Measurements from ENCODE around the gene HINT1. TPM values are rescaled to one million over a fixed set of nuclear protein-coding genes. Genes with fewer than 3 reads are reported as not detected.

Gene HINT1
- total and polyA plus RNA-seq, 7 donors = 205 to 441 (median 280) TPM

DNA sequence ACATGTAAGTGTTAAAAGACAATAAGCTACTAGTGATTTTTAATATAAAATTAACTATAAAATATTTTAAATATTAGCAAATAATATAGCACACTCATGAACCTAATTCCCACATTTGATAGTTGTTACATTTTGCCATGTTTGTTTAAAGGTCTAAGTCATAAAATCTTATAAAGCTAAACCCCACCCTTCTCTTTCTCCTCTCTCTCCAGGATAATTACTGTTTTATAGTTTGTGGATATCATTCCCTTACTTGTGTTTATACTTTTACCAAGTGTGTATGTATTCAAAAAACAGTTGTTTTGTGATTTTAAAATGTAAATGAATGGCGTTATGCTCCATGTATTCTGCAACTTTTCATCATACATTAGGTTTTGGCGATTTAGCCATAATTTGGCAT is 39.9 kb upstream of the HINT1 start:
- H3K27me3 ChIP-seq (ENCODE audit: insufficient read depth in 3 of 3, low read length in 2 of 3) = no peaks in the 10 kb centered on the region
- WGBS, 3 donors = 94 to 97% (median 95%) methylated on average over 2 of the region's 2 CpGs

DNA sequence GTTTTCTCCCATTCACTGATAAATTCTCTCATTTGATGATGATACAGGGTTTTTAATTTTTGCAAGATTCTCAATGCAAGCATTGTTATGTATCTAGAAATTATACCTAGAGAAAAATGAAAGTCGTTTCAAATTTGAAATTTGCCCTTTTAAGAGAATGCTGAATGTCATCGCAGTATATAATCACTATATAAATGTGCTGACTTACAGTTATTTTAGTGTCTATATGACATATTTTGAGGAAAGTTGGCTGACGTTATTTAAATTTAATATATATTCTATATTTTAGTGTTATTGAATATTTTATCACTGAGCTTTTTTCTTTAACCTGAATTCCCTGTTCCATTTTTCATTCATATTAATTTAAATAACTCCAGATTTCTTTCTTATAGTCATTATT is 35.5 kb upstream of the HINT1 start:
- no peak overlapping the region for H3K27ac ChIP-seq
- no peaks in the 10 kb centered on the region for H3K9me3 ChIP-seq
- no peak for ATAC-seq
- 94 to 99% (median 95%) methylated on average over 3 of the region's 3 CpGs for WGBS, 3 donors
- H3K36me3 ChIP-seq (ENCODE audit: insufficient read depth in 1 of 2, low read depth in 1 of 2) = peaks cover 0 to 19% of the 10 kb centered on the region in 2 donors
- H3K4me1 ChIP-seq = no peaks in the 10 kb centered on the region
- no peak for DNase-seq
- intact Hi-C loops (cut with DNase I) = no loop called here
- no peak overlapping the region for H3K4me3 ChIP-seq
- no peaks in the 10 kb centered on the region for H3K27me3 ChIP-seq (ENCODE audit: insufficient read depth in 3 of 3, low read length in 2 of 3)
- TF ChIP-seq, protein P1, sequence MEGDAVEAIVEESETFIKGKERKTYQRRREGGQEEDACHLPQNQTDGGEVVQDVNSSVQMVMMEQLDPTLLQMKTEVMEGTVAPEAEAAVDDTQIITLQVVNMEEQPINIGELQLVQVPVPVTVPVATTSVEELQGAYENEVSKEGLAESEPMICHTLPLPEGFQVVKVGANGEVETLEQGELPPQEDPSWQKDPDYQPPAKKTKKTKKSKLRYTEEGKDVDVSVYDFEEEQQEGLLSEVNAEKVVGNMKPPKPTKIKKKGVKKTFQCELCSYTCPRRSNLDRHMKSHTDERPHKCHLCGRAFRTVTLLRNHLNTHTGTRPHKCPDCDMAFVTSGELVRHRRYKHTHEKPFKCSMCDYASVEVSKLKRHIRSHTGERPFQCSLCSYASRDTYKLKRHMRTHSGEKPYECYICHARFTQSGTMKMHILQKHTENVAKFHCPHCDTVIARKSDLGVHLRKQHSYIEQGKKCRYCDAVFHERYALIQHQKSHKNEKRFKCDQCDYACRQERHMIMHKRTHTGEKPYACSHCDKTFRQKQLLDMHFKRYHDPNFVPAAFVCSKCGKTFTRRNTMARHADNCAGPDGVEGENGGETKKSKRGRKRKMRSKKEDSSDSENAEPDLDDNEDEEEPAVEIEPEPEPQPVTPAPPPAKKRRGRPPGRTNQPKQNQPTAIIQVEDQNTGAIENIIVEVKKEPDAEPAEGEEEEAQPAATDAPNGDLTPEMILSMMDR (IDR thresholded peaks at IDR 0.05) = no peak

More for the DNA sequence above, 39.9 kb upstream of the HINT1 start:
- ATAC-seq = no peak
- intact Hi-C loops (cut with DNase I) = no loop called here
- no peak for DNase-seq
- H3K36me3 ChIP-seq (ENCODE audit: insufficient read depth in 1 of 2, low read depth in 1 of 2) = peaks cover 0 to 13% of the 10 kb centered on the region in 2 donors
- H3K9me3 ChIP-seq = no peaks in the 10 kb centered on the region
- TF ChIP-seq, protein P1 (IDR thresholded peaks at IDR 0.05) = no peak
- H3K27ac ChIP-seq = no peak overlapping the region
- H3K4me3 ChIP-seq = no peak overlapping the region
- H3K4me1 ChIP-seq = no peaks in the 10 kb centered on the region

DNA sequence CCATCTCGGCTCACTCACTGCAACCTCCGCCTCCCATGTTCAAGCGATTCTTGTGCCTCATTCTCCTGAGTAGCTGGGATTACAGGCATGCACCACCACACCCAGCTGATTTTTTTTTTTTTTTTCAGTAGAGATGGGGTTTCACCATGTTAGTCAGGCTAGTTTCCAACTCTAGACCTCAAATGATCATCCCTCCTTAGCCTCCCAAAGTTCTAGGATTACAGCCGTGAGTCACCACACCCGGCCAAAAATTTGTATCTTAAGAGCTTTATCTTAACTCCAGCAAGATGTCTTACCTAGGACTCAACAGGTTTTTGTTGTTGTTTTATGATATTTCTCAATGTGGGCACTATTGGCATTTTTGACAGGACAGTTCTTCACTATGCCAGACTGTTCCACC is 33.6 kb upstream of the HINT1 start:
- peaks cover 4% of the 10 kb centered on the region for H3K4me1 ChIP-seq
- peaks cover 0 to 19% of the 10 kb centered on the region in 2 donors for H3K36me3 ChIP-seq (ENCODE audit: insufficient read depth in 1 of 2, low read depth in 1 of 2)
- no peaks in the 10 kb centered on the region for H3K27me3 ChIP-seq (ENCODE audit: insufficient read depth in 3 of 3, low read length in 2 of 3)
- no peaks in the 10 kb centered on the region for H3K9me3 ChIP-seq
- H3K27ac ChIP-seq = no peak overlapping the region
- TF ChIP-seq, protein P1 (IDR thresholded peaks at IDR 0.05) = no peak
- H3K4me3 ChIP-seq = no peak overlapping the region
- DNase-seq (no peak), ATAC-seq (no peak)
- intact Hi-C loops (cut with DNase I) = no loop called here
- WGBS, 3 donors = 82 to 96% (median 87%) methylated on average over 5 of the region's 5 CpGs

DNA sequence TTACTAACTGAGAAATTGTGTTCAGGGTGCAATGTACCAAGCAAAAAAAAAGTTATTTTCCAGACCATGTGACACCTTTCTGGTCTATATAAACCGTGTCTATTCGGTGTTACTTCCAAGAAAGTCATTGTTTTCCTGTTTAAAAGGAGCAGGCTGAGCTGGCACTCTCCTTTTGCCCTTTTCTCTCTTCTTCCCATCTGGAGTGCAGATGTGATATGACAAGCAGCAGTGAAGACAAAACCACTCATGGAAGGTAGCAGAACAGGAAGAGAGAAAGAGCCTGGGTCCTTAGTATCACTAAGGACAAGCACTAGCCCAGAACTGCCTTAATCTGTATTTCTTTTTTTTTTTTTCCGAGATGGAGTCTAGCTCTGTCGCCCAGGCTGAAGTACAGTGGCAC is 31.3 kb upstream of the HINT1 start:
- no peaks in the 10 kb centered on the region for H3K27me3 ChIP-seq (ENCODE audit: insufficient read depth in 3 of 3, low read length in 2 of 3)
- H3K36me3 ChIP-seq (ENCODE audit: insufficient read depth in 1 of 2, low read depth in 1 of 2) = peaks cover 0 to 14% of the 10 kb centered on the region in 2 donors
- H3K4me1 ChIP-seq = peaks cover 4% of the 10 kb centered on the region
- 87 to 91% (median 90%) methylated on average over 4 of the region's 4 CpGs for WGBS, 3 donors
- ATAC-seq (no peak), DNase-seq (no peak)
- TF ChIP-seq, protein P1 (IDR thresholded peaks at IDR 0.05) = no peak
- H3K27ac ChIP-seq = no peak overlapping the region
- intact Hi-C loops (cut with DNase I) = no loop called here
- no peaks in the 10 kb centered on the region for H3K9me3 ChIP-seq
- no peak overlapping the region for H3K4me3 ChIP-seq

DNA sequence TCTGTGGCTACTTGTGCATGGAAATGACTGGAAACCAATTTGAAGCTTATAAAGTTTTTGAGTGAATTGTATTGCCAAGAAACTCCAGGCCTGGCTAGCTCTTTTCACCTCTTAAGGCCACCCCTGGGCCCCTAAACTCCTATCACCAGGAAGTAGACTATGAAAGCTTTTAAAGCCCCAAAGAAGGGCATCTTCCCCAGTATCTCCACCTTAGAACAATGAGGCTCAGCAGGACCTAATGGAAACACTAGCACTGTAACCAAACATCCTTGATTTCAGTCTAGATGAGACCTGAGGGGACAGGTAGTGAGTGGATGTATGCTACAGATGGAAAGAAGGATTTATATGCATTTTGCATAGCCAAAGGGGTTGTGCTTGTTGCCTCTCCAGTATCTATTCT is 30.6 kb upstream of the HINT1 start:
- H3K27me3 ChIP-seq (ENCODE audit: insufficient read depth in 3 of 3, low read length in 2 of 3) = no peaks in the 10 kb centered on the region
- peaks cover 4% of the 10 kb centered on the region for H3K4me1 ChIP-seq
- TF ChIP-seq, protein P1 (IDR thresholded peaks at IDR 0.05) = no peak
- peaks cover 0 to 14% of the 10 kb centered on the region in 2 donors for H3K36me3 ChIP-seq (ENCODE audit: insufficient read depth in 1 of 2, low read depth in 1 of 2)
- H3K4me3 ChIP-seq = no peak overlapping the region
- H3K9me3 ChIP-seq = no peaks in the 10 kb centered on the region
- DNase-seq (no peak), ATAC-seq (no peak)
- intact Hi-C loops (cut with DNase I) = no loop called here
- no peak overlapping the region for H3K27ac ChIP-seq
